Esophagus muscularis mucosa (tissue), 4 donors: ENCODE measurements around the gene FMNL1.

Source experiments
- CTCF ChIP-seq, 3 experiments: fragments of 200-600 bp in 2 of 3; fragments of 450-650 bp in 1 of 3; sonication (generic) in 2 of 3; IDR thresholded peaks; one replicate each; pipeline ENCODE4 v1.5.1; 2017 to 2019; ENCODE audit warnings: antibody characterized with exemption in 3 of 3, mild to moderate bottlenecking in 2 of 3, moderate library complexity in 1 of 3
- EP300 ChIP-seq: sonication (generic); formaldehyde crosslinking; IDR thresholded peaks from one replicate; pipeline ENCODE4 v1.6.1; 2017; ENCODE audit warnings: antibody characterized with exemption
- POLR2A ChIP-seq: fragments of 450-650 bp; IDR thresholded peaks from one replicate; pipeline ENCODE4 v1.6.1; 2017; ENCODE audit warnings: antibody characterized with exemption, moderate library complexity, mild to moderate bottlenecking, low read depth
- POLR2AphosphoS5 ChIP-seq, 2 donors: sonication (generic); formaldehyde crosslinking; IDR thresholded peaks; one replicate each; pipeline ENCODE4 v1.6.1; 2017; ENCODE audit warnings: antibody characterized with exemption in 2 of 2

DNA sequence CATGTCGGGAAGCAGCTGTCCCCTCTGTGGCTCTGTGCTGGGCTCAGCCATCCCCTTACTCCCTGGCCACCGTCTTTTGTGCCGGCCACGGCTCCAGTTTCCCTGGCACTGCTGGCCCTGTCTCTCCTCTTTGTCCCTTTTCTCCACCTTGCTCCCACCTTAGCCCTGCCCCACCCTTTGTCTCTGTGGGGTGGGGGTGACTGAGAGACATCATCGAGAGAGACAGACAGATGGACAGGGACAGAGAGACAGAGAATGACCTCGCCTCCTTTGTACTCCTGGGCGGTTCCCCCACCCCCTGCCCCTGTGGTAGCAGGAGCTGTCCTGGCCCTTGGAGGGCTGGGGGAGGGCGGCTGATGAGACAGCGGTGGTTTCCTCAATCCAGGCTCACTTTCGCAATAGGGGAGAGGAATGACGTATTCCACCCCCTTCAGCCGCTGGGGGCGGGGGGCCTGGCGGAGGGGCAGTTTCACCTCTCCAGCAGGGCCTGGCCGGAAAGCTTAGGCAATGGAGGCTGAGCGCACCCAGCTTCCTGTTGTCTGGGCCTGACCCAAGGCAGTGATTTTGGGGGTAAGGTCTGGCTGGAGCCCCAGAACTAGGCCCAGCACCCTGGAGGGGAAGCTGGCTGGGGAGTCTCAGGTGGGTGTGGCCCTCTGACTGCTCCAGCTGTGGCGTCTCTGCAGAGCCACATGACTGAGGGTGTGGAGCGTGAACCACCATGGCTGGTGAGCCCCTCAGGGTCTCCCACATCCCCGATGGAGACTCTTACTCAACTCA, 7.3 kb downstream of the FMNL1 start:
- no peak for TF ChIP-seq POLR2A
- TF ChIP-seq CTCF (IDR thresholded peaks at IDR 0.05) = no peak
- no peak for TF ChIP-seq EP300
- TF ChIP-seq POLR2AphosphoS5 (IDR thresholded peaks at IDR 0.05) = peak; percentile 64 to 67
